ENCODE measurements around the gene OR10D3.
"Not testable (repeated sequence)": the region's sequence is repeated elsewhere in the genome, so short reads cannot be mapped to it uniquely, and the experiment has no call there.

OR10D3 gene, protein sequence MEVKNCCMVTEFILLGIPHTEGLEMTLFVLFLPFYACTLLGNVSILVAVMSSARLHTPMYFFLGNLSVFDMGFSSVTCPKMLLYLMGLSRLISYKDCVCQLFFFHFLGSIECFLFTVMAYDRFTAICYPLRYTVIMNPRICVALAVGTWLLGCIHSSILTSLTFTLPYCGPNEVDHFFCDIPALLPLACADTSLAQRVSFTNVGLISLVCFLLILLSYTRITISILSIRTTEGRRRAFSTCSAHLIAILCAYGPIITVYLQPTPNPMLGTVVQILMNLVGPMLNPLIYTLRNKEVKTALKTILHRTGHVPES

GRCh38 chr11:124183068-124183467 lies at the start of gene OR10D3:
Gene OR10D3, plus strand, starts transcription at chr11:124183345. Its CDS starts 1,925 bp downstream, at chr11:124185270.
- DNase-seq (ENCODE audit: low read depth): no peak

DNA sequence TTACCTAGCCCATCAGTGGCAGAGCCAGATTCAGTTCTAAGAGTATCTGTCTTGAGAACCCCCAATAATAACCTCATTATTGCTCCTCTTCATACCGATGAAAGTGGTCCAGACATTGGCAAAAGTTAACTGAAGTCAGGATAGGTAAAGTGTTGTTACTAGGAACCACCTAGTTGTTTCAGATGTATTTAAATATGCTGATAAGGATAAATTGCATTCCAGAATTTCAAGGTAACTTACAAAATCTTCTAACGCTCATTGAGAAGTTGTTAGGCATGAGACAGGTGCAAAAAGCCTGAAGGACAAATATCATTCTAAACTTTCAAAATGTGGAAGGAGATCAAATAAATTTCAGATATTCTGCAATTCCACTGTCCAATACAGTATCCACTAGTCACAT lies 40.1 kb upstream of the OR10D3 start:
- no peak for DNase-seq (ENCODE audit: low read depth)

- DNase-seq (ENCODE audit: low read depth): no peak
Observed at GRCh38 chr11:124147951-124148350, 35.2 kb upstream of the OR10D3 start.

- DNase-seq (ENCODE audit: low read depth): no peak
Observed at GRCh38 chr11:124150684-124151083, 32.5 kb upstream of the OR10D3 start.

GRCh38 chr11:124152770-124153407 lies 30.3 kb upstream of the OR10D3 start:
- no peak for DNase-seq (ENCODE audit: low read depth)

DNA sequence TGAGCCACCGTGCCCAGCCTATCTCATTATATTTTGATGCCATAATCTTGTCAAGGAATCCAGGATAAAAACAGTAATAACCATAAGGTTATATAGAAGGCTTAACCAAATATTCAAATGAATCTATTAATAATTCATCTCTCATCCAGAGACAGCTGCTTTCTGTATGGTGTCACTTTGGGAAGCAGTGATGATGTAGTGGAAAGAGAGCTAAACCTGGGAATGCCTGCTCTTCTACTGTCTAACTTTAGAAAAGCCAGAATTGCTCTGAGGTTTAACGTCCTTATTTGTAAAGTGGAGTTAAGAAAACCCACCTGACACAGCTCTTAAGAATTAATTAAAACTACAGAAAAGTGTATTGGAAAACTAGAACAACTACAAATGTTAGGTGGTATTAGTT lies 29.3 kb upstream of the OR10D3 start:
- DNase-seq (ENCODE audit: low read depth): no peak

DNA sequence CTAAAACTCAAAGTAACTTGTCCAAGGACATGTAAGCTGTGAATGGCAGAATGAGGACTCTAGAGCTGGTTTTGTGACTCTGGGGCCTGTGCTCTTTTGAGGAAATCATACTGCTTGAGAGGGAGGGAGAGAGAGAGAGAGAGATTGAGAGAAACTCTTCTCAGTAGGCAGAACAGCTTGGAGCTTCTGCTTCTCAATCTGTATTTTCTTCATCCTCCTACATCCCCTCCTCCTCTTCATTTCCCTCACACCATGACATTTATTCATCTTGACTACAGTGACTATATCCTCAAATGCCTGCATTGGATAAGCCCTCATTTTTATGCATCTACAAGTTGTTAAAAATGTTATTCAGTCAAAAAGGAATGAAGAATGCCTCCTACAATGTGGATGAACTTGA lies 23.7 kb upstream of the OR10D3 start:
- no peak for DNase-seq (ENCODE audit: low read depth)

- no peak for DNase-seq (ENCODE audit: low read depth)
Observed at GRCh38 chr11:124160986-124161385, 22.2 kb upstream of the OR10D3 start.

DNA sequence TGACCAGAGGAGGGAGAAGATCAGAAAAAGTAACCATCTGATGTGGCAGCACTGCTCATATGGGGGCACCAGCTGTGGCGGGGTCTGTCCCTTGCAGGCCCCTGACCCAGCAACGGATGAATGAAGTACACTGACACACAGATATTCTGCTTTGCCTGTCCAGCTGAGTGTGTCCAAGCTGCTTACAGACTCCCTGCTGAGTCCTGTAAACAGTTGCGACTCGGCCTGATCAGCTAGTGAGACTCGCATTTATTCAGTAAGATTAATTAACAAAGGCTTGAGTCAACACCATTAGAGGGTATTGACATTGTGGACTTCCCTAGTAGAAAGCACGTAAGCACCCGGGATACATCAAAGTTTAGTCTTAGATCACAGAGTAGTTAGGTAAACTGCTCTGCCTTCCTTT lies 15.3 kb upstream of the OR10D3 start:
- DNase-seq (ENCODE audit: low read depth): no peak

DNA sequence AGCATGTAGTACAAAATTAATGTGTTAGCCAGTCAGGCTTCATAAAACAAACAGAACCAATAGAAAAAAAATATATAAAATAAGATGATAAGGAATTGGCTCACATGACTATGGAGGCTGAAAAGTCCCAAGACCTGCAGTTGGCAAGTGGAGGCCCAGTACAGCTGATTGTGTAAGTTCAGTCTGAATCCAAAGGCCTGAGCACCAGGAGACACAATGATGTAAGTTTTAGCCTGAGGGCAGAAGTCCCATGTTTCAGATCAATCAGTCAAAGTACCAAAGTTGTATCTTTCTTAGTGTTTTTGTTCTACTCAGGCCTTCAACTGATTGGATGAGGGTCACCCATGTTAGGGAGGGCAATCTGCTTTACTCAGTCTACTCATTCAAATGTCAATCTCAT lies 14.3 kb upstream of the OR10D3 start:
- no peak for DNase-seq (ENCODE audit: low read depth)

GRCh38 chr11:124170315-124170714 lies 12.8 kb upstream of the OR10D3 start:
- DNase-seq (ENCODE audit: low read depth): not testable (repeated sequence)

GRCh38 chr11:124170801-124171586 lies 12.2 kb upstream of the OR10D3 start:
- no peak for DNase-seq (ENCODE audit: low read depth)

DNA sequence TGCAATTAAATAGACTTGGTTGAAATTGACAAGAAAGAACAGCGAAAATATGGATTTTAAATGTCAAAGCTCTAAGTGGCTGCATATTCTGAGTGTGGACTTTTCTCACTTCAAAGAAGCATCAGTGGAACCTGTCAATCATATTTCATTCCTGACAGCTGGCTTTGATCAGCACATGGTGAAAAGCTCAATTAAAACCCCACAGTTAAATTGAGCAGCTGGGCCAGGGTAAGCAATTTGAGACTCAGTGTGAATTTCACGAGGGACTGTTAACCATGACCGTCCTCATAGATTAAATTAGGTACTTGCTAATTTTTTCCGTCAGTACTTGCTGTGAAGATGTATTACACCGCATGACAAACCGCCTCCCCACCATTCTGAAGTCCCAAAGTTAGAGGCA lies 11.0 kb upstream of the OR10D3 start:
- no peak for DNase-seq (ENCODE audit: low read depth)

DNA sequence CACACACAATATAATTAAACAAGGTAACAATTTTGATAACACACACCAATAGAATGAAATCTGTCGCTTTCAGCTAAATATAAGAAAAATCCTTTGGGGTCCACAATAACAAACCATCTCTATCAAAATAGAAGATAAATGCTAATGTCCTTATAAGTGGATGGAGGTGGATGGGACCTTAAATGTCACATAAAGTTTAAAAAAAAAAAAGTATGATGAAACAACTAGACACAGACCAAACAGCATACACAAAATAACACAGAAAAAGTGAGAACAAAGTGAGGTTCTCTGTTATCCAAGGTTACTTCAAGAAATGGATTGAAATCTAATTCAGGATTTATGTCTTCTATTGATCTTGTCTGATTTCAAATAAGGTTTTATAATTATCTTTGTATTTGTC lies 10.5 kb upstream of the OR10D3 start:
- no peak for DNase-seq (ENCODE audit: low read depth)

DNA sequence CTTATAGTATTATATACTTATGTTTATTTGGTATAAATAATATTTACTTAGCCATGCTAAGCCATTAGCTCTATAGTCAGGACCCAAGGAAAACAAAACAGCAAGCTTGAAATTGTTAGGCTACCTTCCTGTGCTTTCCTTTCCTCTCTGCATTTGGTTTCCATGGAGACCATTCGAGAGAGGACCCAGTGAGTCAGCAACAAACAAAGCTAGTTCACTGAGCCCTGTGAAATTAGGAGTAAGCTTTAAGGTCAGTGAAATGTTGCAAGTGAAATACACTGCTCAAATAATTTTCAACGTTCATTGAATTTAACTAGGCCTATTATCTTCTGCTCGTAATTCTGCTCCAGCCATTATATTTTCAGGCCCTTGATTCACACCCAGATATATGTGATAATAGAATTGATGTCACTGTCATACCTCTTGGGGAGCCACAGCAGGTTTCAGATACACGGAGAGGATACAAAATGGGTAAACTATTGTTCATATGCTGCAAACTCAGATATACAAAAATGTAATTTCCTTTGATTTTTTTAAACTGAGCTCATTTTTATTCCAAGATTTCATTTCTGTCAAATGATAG lies 9.1 kb upstream of the OR10D3 start:
- no peak for DNase-seq (ENCODE audit: low read depth)

DNA sequence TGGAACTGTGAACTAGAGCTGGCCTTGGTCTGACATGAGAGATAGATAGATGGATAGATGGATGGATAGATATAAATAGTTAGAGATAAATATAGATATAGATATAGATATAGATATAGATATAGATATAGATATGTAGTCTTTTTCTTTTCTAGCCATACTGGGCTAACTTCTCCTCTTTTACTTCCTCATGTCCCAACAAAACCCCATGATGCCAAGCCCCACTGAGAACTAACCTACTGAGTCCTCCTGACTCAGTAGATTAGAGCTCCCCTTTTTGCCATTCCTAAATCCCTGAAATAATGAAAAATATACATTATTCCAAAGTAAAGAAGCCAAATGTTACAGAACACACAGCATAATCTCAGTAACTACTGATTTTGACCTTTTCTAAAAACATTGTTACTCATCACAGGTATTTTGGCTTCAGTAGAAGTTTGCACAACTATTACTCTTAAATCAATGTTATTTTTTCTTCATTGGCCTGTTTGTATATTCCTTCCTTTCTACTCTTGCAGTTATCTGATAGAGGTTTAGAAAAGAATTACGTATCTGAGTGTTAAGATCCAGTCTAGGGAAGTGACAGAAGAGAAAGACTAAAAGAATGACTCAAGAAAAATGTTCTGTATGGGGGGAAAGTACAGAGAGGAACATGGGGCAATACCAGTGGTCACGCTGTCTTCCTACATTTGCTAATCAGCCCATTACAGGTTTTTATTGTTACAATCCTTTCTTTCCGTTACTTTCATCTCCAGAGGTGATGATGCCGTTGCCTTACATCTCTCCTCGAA lies 6.0 kb upstream of the OR10D3 start:
- no peak for DNase-seq (ENCODE audit: low read depth)

GRCh38 chr11:124179310-124179709 lies 3.8 kb upstream of the OR10D3 start:
- DNase-seq (ENCODE audit: low read depth): no peak

- DNase-seq (ENCODE audit: low read depth): no peak
Observed at GRCh38 chr11:124190298-124191139, 7.4 kb downstream of the OR10D3 start.

GRCh38 chr11:124193221-124194010 lies 10.3 kb downstream of the OR10D3 start:
- DNase-seq (ENCODE audit: low read depth): no peak
